KG1 (cell line): ENCODE data around the gene SPEN.
"Not testable (repeated sequence)": the region's sequence is repeated elsewhere in the genome, so short reads cannot be mapped to it uniquely, and the experiment has no call there.

Experiments used
- DNase-seq: peaks from one replicate; lab custom pipeline; 2025; lab: John Stamatoyannopoulos, UW

Gene SPEN

GRCh38 chr1:15833842-15834405 is 13.6 kb upstream of the SPEN start:
- DNase-seq, result no peak

GRCh38 chr1:15834406-15835204 is 12.9 kb upstream of the SPEN start:
- peak; percentile 88 for DNase-seq

- DNase-seq, result no peak
These were observed 12.2 kb upstream of the SPEN start for GRCh38 chr1:15835205-15835740.

- peak; percentile 98 for DNase-seq
These were observed 11.6 kb upstream of the SPEN start for GRCh38 chr1:15835741-15836510.

- DNase-seq, result not testable (repeated sequence)
These were observed 11.1 kb upstream of the SPEN start for GRCh38 chr1:15836511-15836771.

- DNase-seq, result no peak
These were observed 10.5 kb upstream of the SPEN start for GRCh38 chr1:15836772-15837669.

- DNase-seq, result no peak
These were observed 9.6 kb upstream of the SPEN start for GRCh38 chr1:15837931-15838330.

- no peak for DNase-seq
These were observed 8.8 kb upstream of the SPEN start for GRCh38 chr1:15838721-15839120.

- DNase-seq, result no peak
These were observed 3.5 kb upstream of the SPEN start for GRCh38 chr1:15843826-15844572.

GRCh38 chr1:15846056-15846455 is 1.5 kb upstream of the SPEN start:
- DNase-seq, result not testable (repeated sequence)

GRCh38 chr1:15847893-15848142 is 311 bp downstream of the SPEN start:
- DNase-seq, result no peak

- DNase-seq, result no peak
These were observed 829 bp downstream of the SPEN start for GRCh38 chr1:15848143-15848928.

GRCh38 chr1:15848929-15849774 is 1.6 kb downstream of the SPEN start:
- DNase-seq, result peak; percentile 25

GRCh38 chr1:15849775-15850324 is 2.3 kb downstream of the SPEN start:
- DNase-seq, result peak; percentile 72

- no peak for DNase-seq
These were observed 3.0 kb downstream of the SPEN start for GRCh38 chr1:15850471-15851001.

- no peak for DNase-seq
These were observed 3.9 kb downstream of the SPEN start for GRCh38 chr1:15851210-15852035.

GRCh38 chr1:15852036-15852827 is 4.7 kb downstream of the SPEN start:
- no peak for DNase-seq
